ENCODE results near the gene ERAS. TPM values are rescaled to one million over a fixed set of nuclear protein-coding genes. Genes with fewer than 3 reads are reported as not detected.

Gene ERAS
- total and polyA plus RNA-seq, 2 donors (not counting 3 experiments of a cell fraction or from before 2014, with no cell fraction given) = 0.14 TPM; not detected in 1

DNA sequence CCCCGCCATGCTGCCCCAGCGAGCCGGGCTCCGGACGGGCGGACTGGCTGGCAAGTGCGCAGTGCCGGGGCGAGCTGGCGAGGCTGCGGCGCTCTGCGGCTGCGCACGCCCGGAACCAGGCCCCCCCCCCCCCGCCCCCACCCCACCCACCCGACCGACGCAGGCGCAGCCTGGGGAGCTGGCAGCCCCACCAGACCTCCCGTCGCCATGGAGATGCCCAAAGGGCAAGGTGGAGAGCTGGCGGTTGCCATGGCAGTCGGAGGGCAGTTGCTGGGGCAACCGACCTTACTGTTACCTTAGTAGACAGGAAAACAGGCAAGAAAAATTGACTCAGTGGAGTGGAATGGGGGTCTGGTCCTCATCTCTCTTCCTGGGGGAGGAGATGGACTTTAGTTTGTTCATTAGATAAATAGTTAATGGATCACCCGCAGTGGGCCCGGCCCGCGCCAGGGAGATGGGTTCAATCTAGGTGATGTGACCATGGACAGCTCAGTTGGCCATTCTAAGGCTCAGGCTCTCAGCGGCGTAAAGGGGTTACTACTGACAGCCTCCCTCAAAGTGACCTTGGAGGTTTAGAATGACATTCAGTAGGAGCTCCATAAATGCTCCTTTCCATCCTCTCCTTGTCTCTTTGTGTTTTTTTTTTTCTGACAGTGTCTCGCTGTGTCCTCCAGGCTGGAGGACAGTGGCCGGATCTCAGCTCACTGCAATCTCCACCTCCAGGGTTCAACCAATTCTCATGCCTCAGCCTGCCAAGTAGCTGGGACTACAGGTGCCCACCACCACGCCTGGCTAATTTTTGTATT lies 9.4 kb downstream of the ERAS start, which contains the start of gene PCSK1N:
Gene PCSK1N, minus strand, starts transcription at position 87 of the 806 bp plus-strand sequence. Its CDS starts 78 bp downstream, at position 9.
- no peak within 1 kb of the TSS for H3K4me2 ChIP-seq (ENCODE audit: insufficient read depth, low read length)
- no peak for FAIRE-seq
- no peaks in the 10 kb centered on the region for H3K36me3 ChIP-seq (ENCODE audit: control insufficient read depth in 2 of 2, extremely low read depth in 1 of 2, insufficient read depth in 2 of 2, low read length in 2 of 2)
- no peak within 1 kb of the TSS for H3K27ac ChIP-seq (ENCODE audit: insufficient read depth, low read depth, low read length)
- dilution Hi-C loops (cut with MboI; ENCODE audit: extremely low pct_ligation_motif_present, low sequenced_read_pairs) = no loop called here
- no TSS peak for BruUV-seq (replicated peaks)
- ChIA-PET POLR2A (no interaction called here), CTCF (no interaction called here)
- no peak within 1 kb of the TSS for H2AFZ ChIP-seq (ENCODE audit: low read depth, low read length)
- H3K27me3 ChIP-seq (ENCODE audit: control insufficient read depth in 2 of 2, insufficient read depth in 2 of 2, low read length in 2 of 2) = peaks cover 34 to 41% of the 10 kb centered on the region in 2 experiments
- no peak within 1 kb of the TSS for H3K4me3 ChIP-seq (replicated peaks in 1 of 3; ENCODE audit: insufficient read depth in 1 of 3, low read depth in 1 of 3, low read length in 3 of 3)
- H3K9ac ChIP-seq (replicated peaks; ENCODE audit: extremely low read depth, insufficient read depth, low read length) = no peak within 1 kb of the TSS
- no peaks in the 10 kb centered on the region for H3K9me3 ChIP-seq (replicated peaks; ENCODE audit: control insufficient read depth, insufficient read depth, low read length)
- TF ChIP-seq, protein P1, sequence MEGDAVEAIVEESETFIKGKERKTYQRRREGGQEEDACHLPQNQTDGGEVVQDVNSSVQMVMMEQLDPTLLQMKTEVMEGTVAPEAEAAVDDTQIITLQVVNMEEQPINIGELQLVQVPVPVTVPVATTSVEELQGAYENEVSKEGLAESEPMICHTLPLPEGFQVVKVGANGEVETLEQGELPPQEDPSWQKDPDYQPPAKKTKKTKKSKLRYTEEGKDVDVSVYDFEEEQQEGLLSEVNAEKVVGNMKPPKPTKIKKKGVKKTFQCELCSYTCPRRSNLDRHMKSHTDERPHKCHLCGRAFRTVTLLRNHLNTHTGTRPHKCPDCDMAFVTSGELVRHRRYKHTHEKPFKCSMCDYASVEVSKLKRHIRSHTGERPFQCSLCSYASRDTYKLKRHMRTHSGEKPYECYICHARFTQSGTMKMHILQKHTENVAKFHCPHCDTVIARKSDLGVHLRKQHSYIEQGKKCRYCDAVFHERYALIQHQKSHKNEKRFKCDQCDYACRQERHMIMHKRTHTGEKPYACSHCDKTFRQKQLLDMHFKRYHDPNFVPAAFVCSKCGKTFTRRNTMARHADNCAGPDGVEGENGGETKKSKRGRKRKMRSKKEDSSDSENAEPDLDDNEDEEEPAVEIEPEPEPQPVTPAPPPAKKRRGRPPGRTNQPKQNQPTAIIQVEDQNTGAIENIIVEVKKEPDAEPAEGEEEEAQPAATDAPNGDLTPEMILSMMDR (IDR thresholded peaks at IDR 0.05; ENCODE audit: extremely low read depth in 1 of 2, insufficient read depth in 1 of 2, low read depth in 1 of 2, low read length in 2 of 2) = no peak
- TF ChIP-seq JUN (IDR thresholded peaks at IDR 0.05; ENCODE audit: borderline replicate concordance, insufficient read depth, insufficient read length, low read depth) (no peak), EZH2 (IDR thresholded peaks at IDR 0.05; ENCODE audit: borderline replicate concordance, low read depth, low read length, severe bottlenecking) (no peak), GATA2 (IDR thresholded peaks at IDR 0.05; ENCODE audit: insufficient read depth, insufficient read length, low read depth, low read length) (no peak), FOS (IDR thresholded peaks at IDR 0.05; ENCODE audit: borderline replicate concordance, insufficient read depth, low read length) (no peak), POLR2A (IDR thresholded peaks at IDR 0.05; ENCODE audit: low read depth, low read length) (no peak), POLR2AphosphoS5 (IDR thresholded peaks at IDR 0.05; ENCODE audit: insufficient read depth, low read depth, low read length) (no peak), MYC (IDR thresholded peaks at IDR 0.05; ENCODE audit: low read depth, low read length) (no peak)
- TF ChIP-seq, protein P2, sequence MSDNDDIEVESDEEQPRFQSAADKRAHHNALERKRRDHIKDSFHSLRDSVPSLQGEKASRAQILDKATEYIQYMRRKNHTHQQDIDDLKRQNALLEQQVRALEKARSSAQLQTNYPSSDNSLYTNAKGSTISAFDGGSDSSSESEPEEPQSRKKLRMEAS (IDR thresholded peaks at IDR 0.05; ENCODE audit: insufficient read depth, insufficient read length) = no peak
- H3K4me1 ChIP-seq (ENCODE audit: control insufficient read depth, extremely low read depth, insufficient read depth, low read length) = no peaks in the 10 kb centered on the region
- intact Hi-C loops (cut with micrococcal nuclease) = no loop called here
- no peaks in the 10 kb centered on the region for H3K9me1 ChIP-seq (replicated peaks; ENCODE audit: control insufficient read depth, extremely low read depth, insufficient read depth, low read length)
- H3K79me2 ChIP-seq (ENCODE audit: control insufficient read depth, insufficient read depth, low read length) = no peaks in the 10 kb centered on the region
- DNase-seq (ENCODE audit: low read depth, low spot score) = no peak
- H4K20me1 ChIP-seq (replicated peaks; ENCODE audit: control insufficient read depth, extremely low read depth, insufficient read depth, low read length) = no peaks in the 10 kb centered on the region

Measured in endothelial cell of umbilical vein (primary cell).